ENCODE measurements around the gene PLCH2. TPM values are rescaled to one million over a fixed set of nuclear protein-coding genes. Genes with fewer than 3 reads are reported as not detected.
"Not testable (repeated sequence)": the region's sequence is repeated elsewhere in the genome, so short reads cannot be mapped to it uniquely, and the experiment has no call there.

The PLCH2 gene
- total RNA-seq, 4 donors from 2014 or later = 0.29 to 2.2 (median 0.76) TPM

- 81 to 84% methylated on average over 22 to 26 of the region's 26 CpGs for WGBS, 2 donors
- intact Hi-C loops (cut with DNase I) = no loop called here
- H3K4me1 ChIP-seq = peaks cover 20 to 40% of the 10 kb centered on the region in 2 donors
Measured at GRCh38 chr1:2552189-2552588, 76.1 kb downstream of the PLCH2 start.

GRCh38 chr1:2553076-2553475 is 77.0 kb downstream of the PLCH2 start:
- H3K27ac ChIP-seq; H3K9me3 ChIP-seq; DNase-seq; H3K36me3 ChIP-seq; H3K4me3 ChIP-seq (replicated peaks in 1 of 3); H3K27me3 ChIP-seq; intact Hi-C loops (cut with DNase I): not testable (repeated sequence)
- H3K4me1 ChIP-seq = peaks cover 15 to 40% of the 10 kb centered on the region in 2 donors
- 74% methylated on average over 6 of the region's 9 CpGs; no CpG with 5 or more reads in 1 of the 2 donors for WGBS, 2 donors

More at GRCh38 chr1:2552189-2552588, 76.1 kb downstream of the PLCH2 start:
- Histone ChIP-seq H3K4me3 (replicated peaks in 1 of 3) (no peak overlapping the region), H3K27me3 (no peaks in the 10 kb centered on the region), H3K36me3 (no peaks in the 10 kb centered on the region), H3K27ac (no peak overlapping the region), H3K9me3 (no peaks in the 10 kb centered on the region)
- TF ChIP-seq POLR2A (IDR thresholded peaks at IDR 0.05) (no peak), CTCF (IDR thresholded peaks at IDR 0.05) (no peak)
- peak in 1 of 2 donors; percentile 33 for DNase-seq

GRCh38 chr1:2553871-2554620 is 78.0 kb downstream of the PLCH2 start:
- Histone ChIP-seq H3K4me1 (peaks cover 13 to 33% of the 10 kb centered on the region in 2 donors), H3K4me3 (replicated peaks in 1 of 3) (no peak overlapping the region), H3K36me3 (no peaks in the 10 kb centered on the region), H3K27ac (no peak overlapping the region), H3K27me3 (no peaks in the 10 kb centered on the region), H3K9me3 (no peaks in the 10 kb centered on the region)
- intact Hi-C loops (cut with DNase I) = no loop called here
- DNase-seq = no peak
- 88% methylated on average over 27 to 30 of the region's 30 CpGs for WGBS, 2 donors
- TF ChIP-seq POLR2A (IDR thresholded peaks at IDR 0.05) (no peak), CTCF (IDR thresholded peaks at IDR 0.05) (no peak)

- WGBS, 2 donors = 69 to 86% methylated on average over 9 to 11 of the region's 19 CpGs
- TF ChIP-seq CTCF (IDR thresholded peaks at IDR 0.05) = peak in 2 of 6 experiments; percentile 21 to 26
- no peak for TF ChIP-seq POLR2A (IDR thresholded peaks at IDR 0.05)
- Histone ChIP-seq H3K4me3 (replicated peaks in 1 of 3) (peak overlapping the region in 1 of 3 donors; percentile 50), H3K27ac (peak overlapping the region in 2 of 3 donors; percentile 82 to 90), H3K9me3 (no peaks in the 10 kb centered on the region), H3K4me1 (peaks cover 9 to 25% of the 10 kb centered on the region in 2 donors), H3K36me3 (no peaks in the 10 kb centered on the region), H3K27me3 (no peaks in the 10 kb centered on the region)
- intact Hi-C loops (cut with DNase I) = no loop called here
- no peak for DNase-seq
Measured at GRCh38 chr1:2554621-2555387, 78.7 kb downstream of the PLCH2 start.

Other genes with a start within 250 kb of the PLCH2 start
- 10 to 100 TPM; 31.4 to 59.6 (median 39.9) TPM for gene SKI, start 248.0 kb upstream of the PLCH2 start, total RNA-seq
- gene MORN1, start 84.7 kb upstream of the PLCH2 start, total RNA-seq = 10 to 100 TPM; 23.3 to 45.3 (median 33.8) TPM
- gene RER1, start 84.4 kb upstream of the PLCH2 start, total RNA-seq = 100 to 1,000 TPM in 1 of 4 donors, 10 to 100 TPM in 3; 73.5 to 101 (median 83.7) TPM
- 10 to 100 TPM; 25.0 to 35.2 (median 33.5) TPM for gene PEX10, start 63.7 kb upstream of the PLCH2 start, total RNA-seq
- 10 to 100 TPM; 29.3 to 39.9 (median 38.0) TPM for gene PANK4, start 50.3 kb downstream of the PLCH2 start, total RNA-seq
- not detected for gene HES5, start 54.0 kb downstream of the PLCH2 start, total RNA-seq
- 10 to 100 TPM; 36.3 to 47.5 (median 46.7) TPM for gene TNFRSF14, start 80.1 kb downstream of the PLCH2 start, total RNA-seq
- gene PRXL2B, start 110.5 kb downstream of the PLCH2 start, total RNA-seq = 10 to 100 TPM; 14.6 to 24.7 (median 18.0) TPM
- 1 to 10 TPM in 2 of 4 donors, under 1 TPM in 1, not detected in 1; 0.98 to 2.5 (median 2.0) TPM for gene MMEL1, start 156.7 kb downstream of the PLCH2 start, total RNA-seq